ENCODE data around the gene IRX2. TPM values are rescaled to one million over a fixed set of nuclear protein-coding genes. Genes with fewer than 3 reads are reported as not detected.

Gene IRX2
- polyA plus RNA-seq, 4 donors = 24.8 to 28.8 (median 27.7) TPM

GRCh38 chr5:2756211-2757152 is 5.0 kb upstream of the IRX2 start:
- DNase-seq (ENCODE audit: low read depth in 4 of 4, low spot score in 2 of 4) = no peak

- DNase-seq (ENCODE audit: low read depth in 4 of 4, low spot score in 2 of 4) = no peak
Observed at GRCh38 chr5:2755681-2756171, 4.2 kb upstream of the IRX2 start.

GRCh38 chr5:2755076-2755680 is 3.7 kb upstream of the IRX2 start:
- DNase-seq (ENCODE audit: low read depth in 4 of 4, low spot score in 2 of 4) = no peak

GRCh38 chr5:2754581-2755075 is 3.2 kb upstream of the IRX2 start:
- DNase-seq (ENCODE audit: low read depth in 4 of 4, low spot score in 2 of 4) = no peak

- DNase-seq (ENCODE audit: low read depth in 4 of 4, low spot score in 2 of 4) = no peak
Observed at GRCh38 chr5:2753452-2754420, 2.3 kb upstream of the IRX2 start.

GRCh38 chr5:2752821-2753439 is 1.5 kb upstream of the IRX2 start:
- no peak for DNase-seq (ENCODE audit: low read depth in 4 of 4, low spot score in 2 of 4)

- DNase-seq (ENCODE audit: low read depth in 4 of 4, low spot score in 2 of 4) = no peak
Observed at GRCh38 chr5:2752059-2752820, 763 bp upstream of the IRX2 start.

GRCh38 chr5:2750758-2751464 is 566 bp downstream of the IRX2 start:
- no peak for DNase-seq (ENCODE audit: low read depth in 4 of 4, low spot score in 2 of 4)

- DNase-seq (ENCODE audit: low read depth in 4 of 4, low spot score in 2 of 4) = no peak
Observed at GRCh38 chr5:2750026-2750757, 1.3 kb downstream of the IRX2 start.

- DNase-seq (ENCODE audit: low read depth in 4 of 4, low spot score in 2 of 4) = no peak
Observed at GRCh38 chr5:2749514-2750025, 1.9 kb downstream of the IRX2 start.

GRCh38 chr5:2748861-2749513 is 2.5 kb downstream of the IRX2 start:
- DNase-seq (ENCODE audit: low read depth in 4 of 4, low spot score in 2 of 4) = no peak

- no peak for DNase-seq (ENCODE audit: low read depth in 4 of 4, low spot score in 2 of 4)
Observed at GRCh38 chr5:2748179-2748860, 3.2 kb downstream of the IRX2 start.

- no peak for DNase-seq (ENCODE audit: low read depth in 4 of 4, low spot score in 2 of 4)
Observed at GRCh38 chr5:2747363-2748162, 3.9 kb downstream of the IRX2 start.

- no peak for DNase-seq (ENCODE audit: low read depth in 4 of 4, low spot score in 2 of 4)
Observed at GRCh38 chr5:2746561-2747032, 4.9 kb downstream of the IRX2 start.

GRCh38 chr5:2744485-2744884 is 7.0 kb downstream of the IRX2 start:
- no peak for DNase-seq (ENCODE audit: low read depth in 4 of 4, low spot score in 2 of 4)

Data from left renal cortex interstitium (tissue), 4 donors.